ENCODE measurements around the gene IFNLR1. TPM values are rescaled to one million over a fixed set of nuclear protein-coding genes. Genes with fewer than 3 reads are reported as not detected.

Gene IFNLR1
- total RNA-seq, 1 experiment from 2014 or later: 9.6 TPM

DNA sequence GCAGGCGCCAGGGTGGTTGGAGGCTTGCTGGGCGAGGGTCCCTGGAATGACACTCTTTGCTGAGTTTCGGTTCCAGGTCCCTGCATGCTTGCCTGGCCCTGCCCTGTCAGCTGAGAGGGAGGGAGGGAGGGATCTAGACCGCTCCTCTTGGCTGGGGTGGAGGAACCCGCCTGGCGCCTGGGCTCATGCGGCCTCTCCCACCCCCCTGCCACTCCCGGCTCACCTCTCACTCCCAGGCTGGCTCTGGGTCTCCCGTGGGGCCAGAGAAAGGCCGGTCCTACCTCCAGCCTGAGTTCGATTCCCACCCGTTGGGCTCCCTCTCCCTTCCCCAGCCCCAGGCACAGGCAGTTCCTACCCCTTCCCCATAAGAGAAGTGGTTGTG lies 19.0 kb upstream of the IFNLR1 start:
- Histone ChIP-seq H3K9ac (ENCODE audit: extremely low read depth, insufficient read length, low read length) (no peak overlapping the region), H2BK120ac (ENCODE audit: low read depth, low read length, poor library complexity, severe bottlenecking) (no peak overlapping the region), H3K27ac (ENCODE audit: insufficient read length, low read depth, low read length) (no peak overlapping the region), H3K79me1 (ENCODE audit: insufficient read depth, low read depth, low read length, poor library complexity, severe bottlenecking) (no peaks in the 10 kb centered on the region), H2BK20ac (ENCODE audit: low read depth, low read length, poor library complexity, severe bottlenecking) (no peak overlapping the region), H3K9me3 (ENCODE audit: control insufficient read depth, low read depth, low read length) (no peaks in the 10 kb centered on the region), H2BK12ac (ENCODE audit: insufficient read length, low read depth, low read length) (no peak overlapping the region), H3K4me1 (ENCODE audit: insufficient read depth, low read length) (no peaks in the 10 kb centered on the region; the same call in 1 of the 2 replicates), H2BK15ac (ENCODE audit: low read depth, low read length) (no peak overlapping the region), H2BK5ac (ENCODE audit: insufficient read length, low read length) (no peak overlapping the region), H4K5ac (ENCODE audit: insufficient read length, low read depth, low read length) (no peak overlapping the region), H3K18ac (ENCODE audit: insufficient read length, low read depth, low read length) (no peak overlapping the region), H3T11ph (ENCODE audit: low read length) (no peak overlapping the region), H2AK5ac (ENCODE audit: insufficient read length, low read length) (no peak overlapping the region), H4K91ac (ENCODE audit: insufficient read length, low read depth, low read length) (no peak overlapping the region), H3K23me2 (ENCODE audit: insufficient read length, low read depth, low read length, poor library complexity, severe bottlenecking) (no peaks in the 10 kb centered on the region), H2AFZ (ENCODE audit: low read length) (no peak overlapping the region), H3K23ac (ENCODE audit: insufficient read length, low read depth, low read length) (no peak overlapping the region), H3K4me2 (ENCODE audit: insufficient read depth, insufficient read length, low read length) (no peak overlapping the region), H3K27me3 (ENCODE audit: insufficient read depth, low read length) (no peaks in the 10 kb centered on the region), H3K14ac (ENCODE audit: insufficient read depth, low read length) (no peak overlapping the region; the same call in 1 of the 2 replicates), H3K56ac (ENCODE audit: insufficient read length, low read depth, low read length) (no peak overlapping the region), H4K20me1 (ENCODE audit: control insufficient read depth, insufficient read depth, insufficient read length) (no peaks in the 10 kb centered on the region), H4K8ac (replicated peaks; ENCODE audit: insufficient read length, low read depth, low read length) (no peak overlapping the region), H3K4ac (ENCODE audit: low read depth, low read length) (no peak overlapping the region), H3K79me2 (ENCODE audit: insufficient read depth, low read length) (no peaks in the 10 kb centered on the region)
- no peaks in the 10 kb centered on the region for H3K36me3 Mint-ChIP-seq (ENCODE audit: insufficient read depth in 1 of 3, low read depth in 3 of 3)
- no peaks in the 10 kb centered on the region for H3K9me3 Mint-ChIP-seq
- H3K27me3 Mint-ChIP-seq (ENCODE audit: low read depth): no peaks in the 10 kb centered on the region
- no peak overlapping the region for H3K27ac Mint-ChIP-seq
- no peak for DNase-seq
- WGBS (ENCODE audit: extremely low coverage, insufficient read length, low lambda C conversion rate): no CpG with 5 or more reads among the region's 12 CpGs
- TF ChIP-seq, protein P1, sequence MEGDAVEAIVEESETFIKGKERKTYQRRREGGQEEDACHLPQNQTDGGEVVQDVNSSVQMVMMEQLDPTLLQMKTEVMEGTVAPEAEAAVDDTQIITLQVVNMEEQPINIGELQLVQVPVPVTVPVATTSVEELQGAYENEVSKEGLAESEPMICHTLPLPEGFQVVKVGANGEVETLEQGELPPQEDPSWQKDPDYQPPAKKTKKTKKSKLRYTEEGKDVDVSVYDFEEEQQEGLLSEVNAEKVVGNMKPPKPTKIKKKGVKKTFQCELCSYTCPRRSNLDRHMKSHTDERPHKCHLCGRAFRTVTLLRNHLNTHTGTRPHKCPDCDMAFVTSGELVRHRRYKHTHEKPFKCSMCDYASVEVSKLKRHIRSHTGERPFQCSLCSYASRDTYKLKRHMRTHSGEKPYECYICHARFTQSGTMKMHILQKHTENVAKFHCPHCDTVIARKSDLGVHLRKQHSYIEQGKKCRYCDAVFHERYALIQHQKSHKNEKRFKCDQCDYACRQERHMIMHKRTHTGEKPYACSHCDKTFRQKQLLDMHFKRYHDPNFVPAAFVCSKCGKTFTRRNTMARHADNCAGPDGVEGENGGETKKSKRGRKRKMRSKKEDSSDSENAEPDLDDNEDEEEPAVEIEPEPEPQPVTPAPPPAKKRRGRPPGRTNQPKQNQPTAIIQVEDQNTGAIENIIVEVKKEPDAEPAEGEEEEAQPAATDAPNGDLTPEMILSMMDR (conservative IDR thresholded peaks at IDR 0.05): no peak
- no peak overlapping the region for H3K4me3 Mint-ChIP-seq
- H3K4me1 Mint-ChIP-seq: peaks cover 10 to 30% of the 10 kb centered on the region in 2 experiments

Measured in H9 (cell line).